Erythroblast (primary cell): ENCODE measurements around the gene RHO.

ENCODE experiments used
- GATA1 ChIP-seq: IDR thresholded peaks from 2 replicates; pipeline ENCODE4 v1.6.1; 2011; ENCODE audit warnings: low read depth, mild to moderate bottlenecking, control low read depth, low read length, moderate library complexity
- POLR2A ChIP-seq: IDR thresholded peaks from 2 replicates; pipeline ENCODE4 v1.6.1; 2011; ENCODE audit warnings: mild to moderate bottlenecking, low read length

DNA sequence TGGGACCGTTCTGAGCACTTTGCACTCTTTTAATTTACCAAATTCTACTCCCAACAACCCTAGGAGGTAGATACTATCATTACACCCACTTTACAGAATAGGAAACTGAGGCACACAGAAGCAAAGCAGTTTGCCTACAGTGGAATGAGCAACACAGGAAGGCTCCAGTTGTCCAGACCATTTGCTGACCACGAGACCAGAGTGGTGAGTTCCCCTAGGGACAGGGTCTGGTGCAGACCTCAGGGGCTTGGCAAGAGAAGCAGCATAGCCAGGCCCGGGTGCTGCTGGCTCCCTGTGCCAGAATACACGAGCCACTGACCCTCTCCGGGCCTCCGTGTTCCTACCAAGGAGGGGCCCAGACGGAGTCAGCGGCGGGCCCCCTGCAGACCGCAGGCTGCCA lies 51.6 kb downstream of the RHO start:
- TF ChIP-seq POLR2A (no peak), GATA1 (no peak)
